Measurements from ENCODE around the gene BPIFB3. TPM values are rescaled to one million over a fixed set of nuclear protein-coding genes. Genes with fewer than 3 reads are reported as not detected.

The BPIFB3 gene
- polyA plus RNA-seq, 1 donor (not counting 4 experiments of a cell fraction or from before 2014, with no cell fraction given) = not detected

DNA sequence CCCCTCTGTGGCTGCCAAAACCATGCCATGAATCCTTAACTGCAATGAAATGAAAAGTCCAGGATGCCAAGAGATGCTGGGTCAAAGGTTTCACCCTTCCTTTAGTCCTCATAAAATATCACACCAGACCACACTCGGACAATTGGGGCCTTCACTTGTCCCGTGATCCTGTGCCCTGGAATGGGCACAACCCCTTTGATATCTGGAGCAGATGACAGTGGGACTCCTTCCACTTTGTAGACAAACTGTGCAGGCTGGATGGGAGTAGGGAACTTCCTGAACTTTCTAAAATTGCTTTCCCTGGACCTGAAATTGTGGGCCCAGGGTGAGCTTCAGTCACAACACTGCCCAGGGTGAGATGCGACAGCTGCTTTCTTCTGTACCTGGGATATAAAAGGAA is 31.8 kb upstream of the BPIFB3 start:
- Histone ChIP-seq H3K9me1 (ENCODE audit: control insufficient read depth, extremely low read depth, insufficient read depth, low read length) (no peaks in the 10 kb centered on the region), H3K27me3 (ENCODE audit: control insufficient read depth, extremely low read depth, insufficient read depth, low read length) (no peaks in the 10 kb centered on the region), H3K36me3 (ENCODE audit: control insufficient read depth in 2 of 2, extremely low read depth in 1 of 2, insufficient read depth in 2 of 2, low read length in 2 of 2) (no peaks in the 10 kb centered on the region), H3K9me3 (ENCODE audit: control insufficient read depth, low read depth, low read length) (no peaks in the 10 kb centered on the region), H3K27ac (ENCODE audit: control insufficient read depth, insufficient read depth, low read length) (no peak overlapping the region), H3K4me2 (ENCODE audit: control insufficient read depth, extremely low read depth, insufficient read depth, low read depth, low read length) (no peak overlapping the region), H2AFZ (ENCODE audit: control insufficient read depth, low read length) (no peak overlapping the region), H4K20me1 (ENCODE audit: control insufficient read depth, extremely low read depth, insufficient read depth, low read length) (no peaks in the 10 kb centered on the region), H3K4me3 (ENCODE audit: control insufficient read depth in 2 of 3, extremely low read depth in 1 of 3, insufficient read depth in 2 of 3, low read depth in 1 of 3, low read length in 3 of 3) (no peak overlapping the region), H3K9ac (ENCODE audit: control insufficient read depth, extremely low read depth, insufficient read depth, low read length) (no peak overlapping the region), H3K79me2 (ENCODE audit: control insufficient read depth, insufficient read depth, low read length) (no peaks in the 10 kb centered on the region), H3K4me1 (ENCODE audit: control insufficient read depth, extremely low read depth, insufficient read depth, low read length) (no peaks in the 10 kb centered on the region)
- dilution Hi-C loops (cut with MboI; ENCODE audit: extremely low pct_ligation_motif_present, low sequenced_read_pairs) = no loop called here
- DNase-seq (ENCODE audit: low read depth, low spot score) (no peak), FAIRE-seq (no peak)
- TF ChIP-seq, protein P1, sequence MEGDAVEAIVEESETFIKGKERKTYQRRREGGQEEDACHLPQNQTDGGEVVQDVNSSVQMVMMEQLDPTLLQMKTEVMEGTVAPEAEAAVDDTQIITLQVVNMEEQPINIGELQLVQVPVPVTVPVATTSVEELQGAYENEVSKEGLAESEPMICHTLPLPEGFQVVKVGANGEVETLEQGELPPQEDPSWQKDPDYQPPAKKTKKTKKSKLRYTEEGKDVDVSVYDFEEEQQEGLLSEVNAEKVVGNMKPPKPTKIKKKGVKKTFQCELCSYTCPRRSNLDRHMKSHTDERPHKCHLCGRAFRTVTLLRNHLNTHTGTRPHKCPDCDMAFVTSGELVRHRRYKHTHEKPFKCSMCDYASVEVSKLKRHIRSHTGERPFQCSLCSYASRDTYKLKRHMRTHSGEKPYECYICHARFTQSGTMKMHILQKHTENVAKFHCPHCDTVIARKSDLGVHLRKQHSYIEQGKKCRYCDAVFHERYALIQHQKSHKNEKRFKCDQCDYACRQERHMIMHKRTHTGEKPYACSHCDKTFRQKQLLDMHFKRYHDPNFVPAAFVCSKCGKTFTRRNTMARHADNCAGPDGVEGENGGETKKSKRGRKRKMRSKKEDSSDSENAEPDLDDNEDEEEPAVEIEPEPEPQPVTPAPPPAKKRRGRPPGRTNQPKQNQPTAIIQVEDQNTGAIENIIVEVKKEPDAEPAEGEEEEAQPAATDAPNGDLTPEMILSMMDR (optimal IDR thresholded peaks at IDR 0.05 in 1 of 3, IDR thresholded peaks at IDR 0.05 in 1 of 3, conservative IDR thresholded peaks at IDR 0.05 in 1 of 3; ENCODE audit: extremely low read depth in 1 of 3, insufficient read depth in 2 of 3, low read length in 3 of 3) = no peak
- no peak for TF ChIP-seq EZH2 (IDR thresholded peaks at IDR 0.05; ENCODE audit: low read length)

GRCh38 chr20:33022289-33022688 is 31.4 kb upstream of the BPIFB3 start:
- Histone ChIP-seq H3K4me2 (ENCODE audit: control insufficient read depth, extremely low read depth, insufficient read depth, low read depth, low read length) (no peak overlapping the region), H2AFZ (ENCODE audit: control insufficient read depth, low read length) (no peak overlapping the region), H3K27me3 (ENCODE audit: control insufficient read depth, extremely low read depth, insufficient read depth, low read length) (no peaks in the 10 kb centered on the region), H3K27ac (ENCODE audit: control insufficient read depth, insufficient read depth, low read length) (no peak overlapping the region), H3K36me3 (ENCODE audit: control insufficient read depth in 2 of 2, extremely low read depth in 1 of 2, insufficient read depth in 2 of 2, low read length in 2 of 2) (no peaks in the 10 kb centered on the region), H3K79me2 (ENCODE audit: control insufficient read depth, insufficient read depth, low read length) (no peaks in the 10 kb centered on the region), H3K9me3 (ENCODE audit: control insufficient read depth, low read depth, low read length) (no peaks in the 10 kb centered on the region), H3K4me3 (ENCODE audit: control insufficient read depth in 2 of 3, extremely low read depth in 1 of 3, insufficient read depth in 2 of 3, low read depth in 1 of 3, low read length in 3 of 3) (no peak overlapping the region), H4K20me1 (ENCODE audit: control insufficient read depth, extremely low read depth, insufficient read depth, low read length) (no peaks in the 10 kb centered on the region), H3K4me1 (ENCODE audit: control insufficient read depth, extremely low read depth, insufficient read depth, low read length) (no peaks in the 10 kb centered on the region), H3K9me1 (ENCODE audit: control insufficient read depth, extremely low read depth, insufficient read depth, low read length) (no peaks in the 10 kb centered on the region), H3K9ac (ENCODE audit: control insufficient read depth, extremely low read depth, insufficient read depth, low read length) (no peak overlapping the region)
- TF ChIP-seq, protein P1 (optimal IDR thresholded peaks at IDR 0.05 in 1 of 3, IDR thresholded peaks at IDR 0.05 in 1 of 3, conservative IDR thresholded peaks at IDR 0.05 in 1 of 3; ENCODE audit: extremely low read depth in 1 of 3, insufficient read depth in 2 of 3, low read length in 3 of 3) = no peak
- no peak for TF ChIP-seq EZH2 (IDR thresholded peaks at IDR 0.05; ENCODE audit: low read length)
- no peak for FAIRE-seq
- dilution Hi-C loops (cut with MboI; ENCODE audit: extremely low pct_ligation_motif_present, low sequenced_read_pairs) = no loop called here
- no peak for DNase-seq (ENCODE audit: low read depth, low spot score)
